ENCODE measurements around the gene AAK1.

The AAK1 gene

DNA sequence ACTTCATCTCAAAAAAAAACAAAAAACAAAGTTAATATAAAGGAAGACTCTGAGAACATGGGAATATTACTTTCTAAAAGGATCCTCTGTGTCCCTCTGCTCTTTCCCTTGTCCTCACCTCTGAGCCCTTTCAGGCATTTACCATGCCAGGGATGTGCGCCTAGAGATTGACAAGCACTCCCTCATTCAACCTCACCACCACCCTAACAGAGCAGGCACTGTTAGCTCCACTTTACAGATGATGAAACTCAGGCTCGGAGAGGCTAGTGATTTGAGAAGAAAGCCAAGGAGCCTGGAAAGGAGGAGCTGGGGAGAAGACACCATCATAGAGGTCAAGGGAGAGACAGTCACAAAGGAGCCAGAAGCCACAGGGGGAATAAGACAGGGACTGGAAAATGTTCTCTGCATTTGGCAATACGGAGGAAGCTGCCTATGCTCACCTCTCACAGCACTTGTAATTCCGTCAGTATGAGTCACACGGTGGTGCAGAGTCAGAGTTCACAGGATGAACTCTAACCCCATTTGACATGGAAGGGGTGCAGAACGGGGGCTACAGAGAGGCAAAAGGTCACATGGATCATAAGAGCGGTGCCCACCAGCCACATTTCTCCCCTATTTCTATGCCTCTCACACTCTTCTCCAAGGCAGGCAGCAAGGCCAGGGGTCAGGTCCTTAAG, 104.5 kb downstream of the AAK1 start:
- DNase-seq (ENCODE audit: low spot score) = no peak

DNA sequence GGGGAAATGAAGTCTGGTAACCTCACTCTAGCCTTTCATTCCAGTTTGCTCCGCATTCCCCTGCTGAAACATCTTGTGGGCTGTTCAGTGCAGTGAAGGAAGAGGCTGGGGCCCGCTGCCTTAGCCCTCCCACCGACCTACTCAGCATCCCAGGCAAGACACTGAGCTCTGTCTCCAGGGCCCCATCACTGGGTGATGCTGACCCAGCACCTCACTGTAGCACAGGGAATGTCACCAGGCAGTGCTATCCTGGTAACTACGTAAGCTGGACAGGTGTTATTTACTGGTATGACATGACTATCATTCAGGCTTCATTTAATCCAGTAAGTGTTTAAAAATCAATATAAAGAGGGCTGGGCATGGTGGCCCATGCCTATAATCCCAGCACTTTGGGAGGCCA, 105.3 kb downstream of the AAK1 start:
- no peak for DNase-seq (ENCODE audit: low spot score)

GRCh38 chr2:69535817-69536241, 107.7 kb downstream of the AAK1 start:
- DNase-seq (ENCODE audit: low spot score) = no peak

- DNase-seq (ENCODE audit: low spot score) = no peak
These were observed 112.4 kb downstream of the AAK1 start for GRCh38 chr2:69531186-69531585.

GRCh38 chr2:69529480-69529879, 114.1 kb downstream of the AAK1 start:
- no peak for DNase-seq (ENCODE audit: low spot score)

DNA sequence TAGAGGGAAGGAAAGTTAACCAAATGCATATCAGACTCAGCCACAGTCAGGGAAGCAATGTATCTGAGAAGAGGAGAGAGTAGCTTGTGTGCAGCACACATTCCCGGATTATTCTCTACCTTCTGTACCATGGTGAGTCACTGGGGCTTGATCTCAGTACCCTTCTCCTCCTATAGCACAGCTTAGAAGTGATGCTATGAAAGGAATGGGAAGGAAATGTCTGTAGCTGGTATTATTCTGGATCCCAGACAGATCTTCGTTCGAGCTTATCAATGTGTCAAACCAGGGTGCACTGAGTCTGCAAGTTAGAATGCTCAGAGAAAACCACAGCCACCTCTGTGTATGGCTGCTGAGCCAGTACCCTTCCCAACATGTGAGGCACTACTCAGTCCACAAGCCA, 118.3 kb downstream of the AAK1 start:
- DNase-seq (ENCODE audit: low spot score) = no peak

DNA sequence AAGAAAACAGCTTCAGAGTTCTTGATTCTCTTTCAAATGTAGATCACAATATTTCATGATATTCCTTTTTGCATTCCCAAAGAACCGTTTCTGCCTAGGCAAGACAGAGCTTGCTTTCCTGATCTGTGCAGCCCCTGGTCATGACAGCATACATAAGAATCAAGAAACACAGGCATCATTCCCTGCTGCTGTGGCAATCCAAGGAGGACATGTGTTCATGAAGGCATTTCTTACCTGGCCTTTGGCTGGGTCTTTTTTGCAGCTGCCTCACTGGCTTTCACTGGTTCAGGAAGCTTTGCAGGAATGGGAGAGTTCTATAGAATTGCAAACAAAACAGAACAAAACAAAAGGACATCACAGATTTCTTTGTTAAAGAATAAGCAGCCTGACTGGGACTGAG, 118.7 kb downstream of the AAK1 start:
- no peak for DNase-seq (ENCODE audit: low spot score)

DNA sequence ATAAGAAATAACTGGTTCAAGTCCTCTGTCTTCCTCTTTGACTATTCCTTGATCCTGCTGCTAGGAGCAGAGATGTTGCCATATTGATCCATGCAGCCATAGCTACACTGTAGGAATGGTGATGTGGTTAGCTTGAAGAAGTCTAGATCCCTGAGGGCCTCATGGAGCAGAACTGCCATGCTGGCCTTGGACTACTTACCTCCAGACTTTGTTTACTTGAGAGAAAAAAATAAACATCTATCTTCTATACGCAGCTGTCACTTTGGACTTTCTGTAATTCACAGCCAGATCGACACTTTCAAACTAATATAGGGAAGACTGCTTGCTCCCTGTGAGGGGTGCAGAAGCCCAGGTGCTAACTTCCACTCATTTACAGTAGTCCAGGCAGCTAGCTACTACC, 121.8 kb downstream of the AAK1 start:
- DNase-seq (ENCODE audit: low spot score) = no peak

DNA sequence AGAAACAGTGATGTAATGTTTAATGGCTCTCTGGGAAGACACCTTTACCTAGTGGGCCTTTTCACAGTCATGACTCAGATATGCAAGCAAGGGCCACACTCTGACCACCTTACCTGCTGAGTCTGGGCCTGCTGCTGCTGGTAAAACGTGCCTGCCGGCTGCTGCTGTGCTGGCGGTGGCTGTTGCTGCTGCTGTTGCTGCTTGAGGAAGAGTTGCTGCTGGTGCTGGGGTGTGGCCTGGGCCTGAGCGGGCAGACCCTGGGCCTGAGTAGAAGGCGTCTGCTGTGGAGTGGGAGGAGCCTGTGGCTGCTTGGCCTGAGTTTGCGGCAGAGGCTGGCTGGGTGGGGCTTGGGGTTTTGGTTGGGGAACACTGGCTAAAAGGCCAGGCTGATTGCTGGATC, 124.7 kb downstream of the AAK1 start:
- DNase-seq (ENCODE audit: low spot score) = no peak

GRCh38 chr2:69517410-69517809, 126.1 kb downstream of the AAK1 start:
- DNase-seq (ENCODE audit: low spot score) = no peak

DNA sequence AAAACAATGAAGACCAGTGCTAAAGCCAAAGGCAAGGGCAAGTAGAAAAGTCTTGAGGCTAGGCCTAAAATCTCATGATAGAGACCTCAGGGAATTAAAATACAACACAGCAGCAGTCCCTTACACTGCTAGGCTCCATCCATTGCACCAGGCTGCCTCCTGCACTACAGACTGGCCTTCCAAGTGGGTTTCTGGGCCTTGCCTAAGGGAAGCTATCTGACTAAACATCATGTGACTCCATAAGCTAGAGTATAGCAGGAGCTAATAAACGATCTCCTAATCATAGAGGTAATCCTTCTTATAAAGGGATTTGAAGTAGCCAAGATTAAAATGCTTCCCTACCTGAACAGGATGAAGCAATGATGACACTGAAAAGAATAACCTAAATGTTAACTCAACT, 128.7 kb downstream of the AAK1 start:
- no peak for DNase-seq (ENCODE audit: low spot score)

DNA sequence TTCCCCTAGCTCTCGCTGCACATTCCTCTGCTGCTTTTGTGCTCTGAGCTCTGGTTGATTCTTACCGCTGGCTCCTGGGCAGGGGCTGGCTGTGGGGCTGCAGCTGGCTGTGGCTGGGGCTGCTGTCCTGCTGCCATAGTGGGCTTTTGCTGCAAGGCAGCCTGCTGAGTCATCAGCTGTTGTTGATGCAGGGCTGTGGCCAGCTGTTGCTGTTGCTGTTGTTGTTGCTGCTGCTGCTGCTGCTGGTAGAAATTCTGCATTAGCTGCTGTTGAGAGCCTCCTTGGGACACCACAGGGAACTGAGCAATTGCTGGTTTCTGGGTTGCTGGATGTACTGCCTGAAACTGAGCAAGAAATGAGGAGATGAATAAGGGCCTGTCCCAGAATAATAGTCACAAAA, 129.1 kb downstream of the AAK1 start:
- no peak for DNase-seq (ENCODE audit: low spot score)

DNA sequence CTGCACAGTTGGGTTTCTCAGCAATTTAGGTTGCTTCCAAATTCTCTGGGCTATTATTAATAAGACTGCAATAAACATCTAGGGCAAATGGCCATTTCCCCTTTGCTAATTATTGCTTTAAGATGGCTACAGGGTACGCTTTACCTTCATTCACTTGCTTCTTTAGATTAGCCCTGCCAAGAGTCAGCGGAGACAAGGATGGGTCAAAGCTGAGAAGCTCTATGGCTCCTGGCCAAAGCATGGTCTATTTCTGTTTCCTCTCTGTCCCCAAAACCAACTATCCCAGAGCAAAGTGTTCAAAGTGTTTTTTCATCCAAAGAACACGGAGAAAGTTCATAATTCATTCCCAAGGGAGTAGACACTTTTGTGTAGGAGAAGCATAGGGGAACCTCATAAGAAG, 131.1 kb downstream of the AAK1 start:
- no peak for DNase-seq (ENCODE audit: low spot score)

DNA sequence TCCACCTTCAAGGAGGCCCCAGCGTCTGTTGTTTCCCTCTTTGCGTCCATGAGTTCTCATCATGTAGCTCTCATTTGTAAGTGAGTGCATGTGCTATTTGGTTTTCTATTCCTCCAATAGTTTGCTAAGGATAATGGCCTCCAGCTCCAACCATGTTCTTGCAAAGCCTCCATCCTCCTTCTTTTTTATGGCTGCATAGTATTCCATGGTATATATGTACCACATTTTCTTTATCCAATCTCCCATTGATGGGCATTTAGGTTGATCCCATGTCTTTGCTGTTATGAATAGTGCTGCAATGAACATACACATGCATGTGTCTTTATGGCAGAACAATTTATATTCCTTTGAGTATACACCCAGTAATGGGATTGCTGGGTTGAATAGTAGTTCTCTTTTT, 133.3 kb downstream of the AAK1 start:
- no peak for DNase-seq (ENCODE audit: low spot score)

GRCh38 chr2:69509750-69510140, 133.8 kb downstream of the AAK1 start:
- no peak for DNase-seq (ENCODE audit: low spot score)

GRCh38 chr2:69509011-69509749, 134.4 kb downstream of the AAK1 start:
- no peak for DNase-seq (ENCODE audit: low spot score)

DNA sequence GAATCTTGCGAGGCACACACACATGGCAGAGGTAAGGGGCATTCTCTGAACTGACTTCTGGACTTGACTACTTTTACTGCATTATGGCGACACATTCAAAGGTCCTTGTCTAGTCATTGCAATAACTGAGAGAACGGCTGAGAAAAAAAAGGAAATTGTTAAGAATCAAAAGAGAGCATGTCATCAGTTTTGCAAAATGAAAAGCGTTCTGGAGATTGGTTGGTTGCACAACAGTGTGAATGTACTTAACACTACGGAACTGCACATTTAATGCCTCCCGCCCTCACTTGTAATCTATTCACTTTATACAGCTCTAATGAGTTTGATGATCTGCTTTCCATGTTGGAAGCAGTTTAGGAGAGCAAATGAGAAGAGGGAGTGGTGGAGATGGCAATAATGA, 137.8 kb downstream of the AAK1 start:
- no peak for DNase-seq (ENCODE audit: low spot score)

- no peak for DNase-seq (ENCODE audit: low spot score)
These were observed 142.2 kb downstream of the AAK1 start for GRCh38 chr2:69501301-69501700.

DNA sequence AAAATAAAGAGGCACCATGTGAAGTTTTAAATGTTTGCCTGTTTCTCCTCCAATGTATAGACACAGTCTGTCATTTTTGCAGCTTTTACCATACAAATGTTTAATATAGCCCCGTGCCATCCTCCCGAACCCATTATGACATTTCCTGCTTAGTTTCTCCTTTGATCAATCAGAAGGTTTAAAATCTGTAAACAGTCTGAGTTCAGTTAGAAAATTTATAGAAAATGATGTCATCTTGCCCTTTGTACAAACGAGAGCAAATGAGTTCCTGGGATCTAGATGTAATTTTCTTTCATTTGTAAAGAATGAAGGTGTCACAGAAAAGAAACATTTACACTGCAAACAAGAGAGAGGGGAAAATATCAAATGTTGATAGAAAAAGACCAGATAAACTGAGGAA, 143.6 kb downstream of the AAK1 start:
- DNase-seq (ENCODE audit: low spot score) = no peak

GRCh38 chr2:69499242-69499641, 144.3 kb downstream of the AAK1 start:
- no peak for DNase-seq (ENCODE audit: low spot score)

- no peak for DNase-seq (ENCODE audit: low spot score)
These were observed 147.7 kb downstream of the AAK1 start for GRCh38 chr2:69495861-69496260.

DNA sequence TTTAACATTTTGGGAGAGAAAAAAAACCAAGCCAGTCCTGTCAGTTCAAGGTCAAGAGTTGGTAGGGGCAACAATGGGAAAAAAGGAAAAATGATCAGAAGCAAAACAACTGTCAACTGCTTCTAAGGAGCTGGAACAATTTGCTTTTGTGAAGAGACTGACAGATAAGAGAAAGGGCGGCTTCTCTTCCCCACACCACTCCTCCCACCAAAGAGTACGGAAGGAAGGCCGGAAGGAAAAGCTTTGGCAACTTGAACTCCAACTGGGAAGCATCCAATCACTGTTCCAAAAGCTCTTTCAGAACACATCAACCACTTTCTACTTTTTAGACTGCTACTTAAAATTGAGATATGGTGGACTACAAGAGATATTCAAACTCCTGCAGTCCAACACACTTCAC, 148.5 kb downstream of the AAK1 start:
- no peak for DNase-seq (ENCODE audit: low spot score)

DNA sequence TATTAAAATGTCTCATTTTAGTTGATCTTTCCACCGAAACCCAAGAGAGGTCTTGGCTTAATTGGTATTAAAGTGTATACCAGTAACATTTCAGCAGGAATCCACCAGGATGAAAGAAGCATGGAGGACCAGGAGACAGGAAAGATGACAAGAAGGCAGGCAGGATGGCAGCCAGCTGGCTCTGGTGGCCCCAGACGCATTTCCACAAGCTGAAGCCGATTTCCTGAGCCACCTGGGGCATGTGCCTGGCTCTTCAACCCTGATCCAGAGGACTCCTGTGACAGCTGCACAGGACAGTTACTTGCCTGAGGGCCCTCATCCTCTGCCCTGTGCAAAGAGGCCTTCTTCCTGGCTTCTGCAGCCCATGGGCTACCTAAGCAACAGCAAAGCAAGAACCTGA, 149.4 kb downstream of the AAK1 start:
- DNase-seq (ENCODE audit: low spot score) = no peak

DNA sequence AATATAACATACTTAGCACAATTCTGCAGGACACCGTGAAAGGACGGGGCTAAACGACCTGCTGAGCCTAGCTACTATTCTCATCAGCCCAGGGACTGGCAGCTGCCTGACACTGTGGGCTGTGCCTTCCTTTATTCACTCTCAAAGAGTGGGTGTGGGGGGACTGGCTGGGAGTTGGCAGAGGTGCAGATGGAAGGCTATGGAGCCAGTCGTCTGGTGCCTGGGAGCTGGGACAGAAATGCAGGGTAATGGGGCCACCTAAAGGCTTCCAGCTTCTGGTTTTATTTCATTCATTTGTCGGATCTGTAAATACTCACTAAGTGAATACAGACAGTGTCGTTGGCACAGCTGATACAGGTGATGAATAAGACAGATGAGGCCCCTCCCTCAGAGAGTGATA, 150.3 kb downstream of the AAK1 start:
- no peak for DNase-seq (ENCODE audit: low spot score)
